ENCODE data around the gene PISD. TPM values are rescaled to one million over a fixed set of nuclear protein-coding genes. Genes with fewer than 3 reads are reported as not detected.

Gene PISD
- total RNA-seq, 1 experiment from 2014 or later, result 58.7 TPM

DNA sequence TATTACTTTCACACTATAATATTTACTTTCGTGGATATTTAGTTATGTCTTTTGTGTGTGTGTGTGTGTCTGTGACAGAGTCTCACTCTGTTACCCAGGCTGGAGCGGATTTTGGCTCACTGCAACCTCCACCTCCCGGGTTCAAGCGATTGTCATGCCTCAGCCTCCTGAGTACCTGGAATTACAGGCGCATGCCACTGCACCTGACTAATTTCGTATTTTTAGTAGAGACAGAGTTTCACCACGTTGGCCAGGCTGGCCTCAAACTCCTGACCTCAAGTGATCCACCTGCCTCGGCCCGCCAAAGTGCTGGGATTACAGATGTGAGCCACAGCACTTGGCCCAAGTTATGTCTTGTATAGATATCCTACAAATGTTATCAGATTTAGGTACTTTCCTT, 9.9 kb downstream of the PISD start:
- no peak overlapping the region for H3K27ac Mint-ChIP-seq (ENCODE audit: unreplicated experiment)
- no peaks in the 10 kb centered on the region for H3K9me3 ChIP-seq
- peaks cover 52% of the 10 kb centered on the region for H3K4me1 ChIP-seq
- CTCF ChIA-PET, result no interaction called here
- H3K27me3 Mint-ChIP-seq (ENCODE audit: insufficient read depth, unreplicated experiment), result no peaks in the 10 kb centered on the region
- peaks cover 27% of the 10 kb centered on the region for H3K36me3 Mint-ChIP-seq (ENCODE audit: insufficient read depth, unreplicated experiment)
- BruUV-seq (replicated peaks), result no TSS peak
- TF ChIP-seq CTCF (IDR thresholded peaks at IDR 0.05; ENCODE audit: insufficient read depth in 1 of 2, low read depth in 1 of 2, low read length in 1 of 2, severe bottlenecking in 1 of 2, unreplicated experiment in 1 of 2), result no peak
- DNase-seq, result no peak
- peaks cover 16% of the 10 kb centered on the region for H3K4me1 Mint-ChIP-seq (ENCODE audit: low read depth, unreplicated experiment)
- H3K4me3 Mint-ChIP-seq (ENCODE audit: unreplicated experiment), result no peak overlapping the region
- intact Hi-C loops (cut with micrococcal nuclease; ENCODE audit: unreplicated experiment), result no loop called here
- H3K9me3 Mint-ChIP-seq (ENCODE audit: unreplicated experiment), result no peaks in the 10 kb centered on the region
- POLR2A ChIA-PET, result interaction anchor here (3.2 kb wide), 1 partner anchor 10 kb away, joined by 28 read pairs; the partner anchor contains the start of gene PISD
- no peaks in the 10 kb centered on the region; the same call in 1 of the 2 replicates for H3K36me3 ChIP-seq (ENCODE audit: control insufficient read depth, insufficient read depth, low read length)
- no peaks in the 10 kb centered on the region for H3K27me3 ChIP-seq (replicated peaks; ENCODE audit: control insufficient read depth, insufficient read depth, low read length)
- H3K4me3 ChIP-seq (ENCODE audit: low read depth, low read length), result no peak overlapping the region

DNA sequence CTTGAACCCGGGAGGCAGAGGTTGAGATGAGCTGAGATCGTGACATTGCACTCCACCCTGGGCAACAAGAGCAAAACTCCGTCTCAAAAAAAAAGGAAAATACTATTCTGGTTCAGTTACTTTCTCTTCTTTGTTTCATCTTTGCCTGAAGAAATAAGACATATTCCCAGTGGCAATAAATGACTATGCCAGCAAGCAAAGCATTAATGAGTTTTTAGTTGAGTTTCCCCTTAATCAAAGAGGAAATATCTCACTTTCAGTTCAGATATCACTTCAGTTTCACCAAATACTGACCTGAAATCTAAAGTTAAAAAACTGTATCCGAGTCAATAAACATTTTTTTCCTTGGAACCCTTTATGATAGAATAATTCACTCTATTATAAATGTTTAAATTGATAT, 10.4 kb downstream of the PISD start:
- Mint-ChIP-seq H3K27ac (ENCODE audit: unreplicated experiment) (no peak overlapping the region), H3K36me3 (ENCODE audit: insufficient read depth, unreplicated experiment) (peaks cover 29% of the 10 kb centered on the region), H3K27me3 (ENCODE audit: insufficient read depth, unreplicated experiment) (no peaks in the 10 kb centered on the region), H3K4me1 (ENCODE audit: low read depth, unreplicated experiment) (peaks cover 16% of the 10 kb centered on the region), H3K9me3 (ENCODE audit: unreplicated experiment) (no peaks in the 10 kb centered on the region), H3K4me3 (ENCODE audit: unreplicated experiment) (no peak overlapping the region)
- Histone ChIP-seq H3K27me3 (replicated peaks; ENCODE audit: control insufficient read depth, insufficient read depth, low read length) (no peaks in the 10 kb centered on the region), H3K9me3 (no peaks in the 10 kb centered on the region), H3K4me3 (ENCODE audit: low read depth, low read length) (no peak overlapping the region), H3K4me1 (peaks cover 55% of the 10 kb centered on the region), H3K36me3 (ENCODE audit: control insufficient read depth, insufficient read depth, low read length) (no peaks in the 10 kb centered on the region; the same call in 1 of the 2 replicates)
- ChIA-PET CTCF (no interaction called here), POLR2A (interaction anchor here (3.2 kb wide), 1 partner anchor 10 kb away, joined by 28 read pairs; the partner anchor contains the start of gene PISD)
- DNase-seq, result no peak
- intact Hi-C loops (cut with micrococcal nuclease; ENCODE audit: unreplicated experiment), result no loop called here
- TF ChIP-seq CTCF (IDR thresholded peaks at IDR 0.05; ENCODE audit: insufficient read depth in 1 of 2, low read depth in 1 of 2, low read length in 1 of 2, severe bottlenecking in 1 of 2, unreplicated experiment in 1 of 2), result no peak
- no TSS peak for BruUV-seq (replicated peaks)

DNA sequence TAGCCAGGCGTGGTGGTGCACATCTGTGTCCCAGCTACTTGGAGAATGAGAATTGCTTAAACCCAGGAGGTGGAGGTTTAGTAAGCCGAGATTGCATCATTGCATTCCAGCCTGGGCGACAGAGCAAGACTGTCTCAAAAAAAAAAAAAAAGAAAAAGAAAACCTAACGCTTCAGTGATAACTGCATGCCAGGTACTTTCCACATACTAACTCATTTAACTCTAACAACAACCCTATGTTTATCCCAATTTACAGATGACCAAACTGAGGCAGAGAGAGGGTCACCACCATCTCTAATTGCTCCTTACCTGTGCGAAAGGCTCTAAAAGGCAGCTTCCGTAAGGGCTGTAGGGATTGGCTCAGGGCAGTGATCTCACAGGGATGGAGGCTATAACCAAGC, 11.6 kb downstream of the PISD start:
- POLR2A ChIA-PET, result interaction anchor here (0.7 to 3.2 kb wide), 2 partner anchors 8 to 11 kb away, joined by 9 to 28 read pairs; partner anchors contain the start of gene PISD
- peaks cover 64% of the 10 kb centered on the region for H3K4me1 ChIP-seq

More for the DNA sequence above, 11.6 kb downstream of the PISD start:
- peak; percentile 56 to 68 for DNase-seq
- no peaks in the 10 kb centered on the region for H3K27me3 Mint-ChIP-seq (ENCODE audit: insufficient read depth, unreplicated experiment)
- no peak overlapping the region for H3K4me3 Mint-ChIP-seq (ENCODE audit: unreplicated experiment)
- no peak overlapping the region for H3K4me3 ChIP-seq (ENCODE audit: low read depth, low read length)
- H3K9me3 Mint-ChIP-seq (ENCODE audit: unreplicated experiment), result no peaks in the 10 kb centered on the region
- peaks cover 37% of the 10 kb centered on the region for H3K36me3 Mint-ChIP-seq (ENCODE audit: insufficient read depth, unreplicated experiment)
- CTCF ChIA-PET, result interaction anchor here (0.7 kb wide), 1 partner anchor 212 kb away, joined by 5 read pairs; no protein-coding TSS in a partner anchor
- H3K9me3 ChIP-seq, result no peaks in the 10 kb centered on the region
- intact Hi-C loops (cut with micrococcal nuclease; ENCODE audit: unreplicated experiment), result no loop called here
- no peaks in the 10 kb centered on the region for H3K27me3 ChIP-seq (replicated peaks; ENCODE audit: control insufficient read depth, insufficient read depth, low read length)
- no peaks in the 10 kb centered on the region; the same call in 1 of the 2 replicates for H3K36me3 ChIP-seq (ENCODE audit: control insufficient read depth, insufficient read depth, low read length)
- BruUV-seq (replicated peaks), result no TSS peak
- peak overlapping the region; percentile 72 for H3K27ac Mint-ChIP-seq (ENCODE audit: unreplicated experiment)
- no peak for TF ChIP-seq CTCF (IDR thresholded peaks at IDR 0.05; ENCODE audit: insufficient read depth in 1 of 2, low read depth in 1 of 2, low read length in 1 of 2, severe bottlenecking in 1 of 2, unreplicated experiment in 1 of 2)
- H3K4me1 Mint-ChIP-seq (ENCODE audit: low read depth, unreplicated experiment), result peaks cover 16% of the 10 kb centered on the region

Data from Caco-2 (cell line).